ENCODE data around the gene CD1B.
"Not testable (repeated sequence)": the region's sequence is repeated elsewhere in the genome, so short reads cannot be mapped to it uniquely, and the experiment has no call there.

CD1B gene

GRCh38 chr1:158331481-158332150 is at the start of gene CD1B:
CD1B (minus strand) TSS chr1:158331531; CDS start chr1:158331423, 108 bp downstream.
- DNase-seq (ENCODE audit: low spot score), result no peak

GRCh38 chr1:158374860-158375259 is 43.5 kb upstream of the CD1B start:
- no peak for DNase-seq (ENCODE audit: low spot score)

GRCh38 chr1:158374101-158374500 is 42.8 kb upstream of the CD1B start:
- not testable (repeated sequence) for DNase-seq (ENCODE audit: low spot score)

- DNase-seq (ENCODE audit: low spot score), result no peak
Observed at GRCh38 chr1:158371188-158371953, 40.0 kb upstream of the CD1B start.

- DNase-seq (ENCODE audit: low spot score), result no peak
Observed at GRCh38 chr1:158366783-158367182, 35.5 kb upstream of the CD1B start.

GRCh38 chr1:158362941-158363340 is 31.6 kb upstream of the CD1B start:
- DNase-seq (ENCODE audit: low spot score), result no peak

- no peak for DNase-seq (ENCODE audit: low spot score)
Observed at GRCh38 chr1:158362482-158362881, 31.2 kb upstream of the CD1B start.

- DNase-seq (ENCODE audit: low spot score), result no peak
Observed at GRCh38 chr1:158357441-158357840, 26.1 kb upstream of the CD1B start.

- DNase-seq (ENCODE audit: low spot score), result no peak
Observed at GRCh38 chr1:158356616-158357015, 25.3 kb upstream of the CD1B start.

GRCh38 chr1:158355773-158356285 is 24.5 kb upstream of the CD1B start:
- DNase-seq (ENCODE audit: low spot score), result no peak

- no peak for DNase-seq (ENCODE audit: low spot score)
Observed at GRCh38 chr1:158354255-158354654, 22.9 kb upstream of the CD1B start.

- DNase-seq (ENCODE audit: low spot score), result no peak
Observed at GRCh38 chr1:158353303-158354075, 22.2 kb upstream of the CD1B start, which contains the start of gene CD1E. CD1E (plus strand) TSS chr1:158353894; CDS start chr1:158353989, 95 bp downstream.

GRCh38 chr1:158348946-158349345 is 17.6 kb upstream of the CD1B start:
- not testable (repeated sequence) for DNase-seq (ENCODE audit: low spot score)

- DNase-seq (ENCODE audit: low spot score), result not testable (repeated sequence)
Observed at GRCh38 chr1:158336413-158336812, 5.1 kb upstream of the CD1B start.

GRCh38 chr1:158335213-158335532 is 3.8 kb upstream of the CD1B start:
- no peak for DNase-seq (ENCODE audit: low spot score)

GRCh38 chr1:158334526-158335212 is 3.3 kb upstream of the CD1B start:
- no peak for DNase-seq (ENCODE audit: low spot score)

GRCh38 chr1:158333405-158334155 is 2.2 kb upstream of the CD1B start:
- no peak for DNase-seq (ENCODE audit: low spot score)

- DNase-seq (ENCODE audit: low spot score), result no peak
Observed at GRCh38 chr1:158331106-158331425, 265 bp downstream of the CD1B start.

- no peak for DNase-seq (ENCODE audit: low spot score)
Observed at GRCh38 chr1:158330391-158331105, 783 bp downstream of the CD1B start.

- peak; percentile 64 for DNase-seq (ENCODE audit: low spot score)
Observed at GRCh38 chr1:158329733-158330132, 1.6 kb downstream of the CD1B start.

GRCh38 chr1:158329300-158329699 is 2.0 kb downstream of the CD1B start:
- no peak for DNase-seq (ENCODE audit: low spot score)

Measured in NAMALWA (cell line).